ENCODE data around the gene CRP.
"Not testable (repeated sequence)": the region's sequence is repeated elsewhere in the genome, so short reads cannot be mapped to it uniquely, and the experiment has no call there.

CRP gene

DNA sequence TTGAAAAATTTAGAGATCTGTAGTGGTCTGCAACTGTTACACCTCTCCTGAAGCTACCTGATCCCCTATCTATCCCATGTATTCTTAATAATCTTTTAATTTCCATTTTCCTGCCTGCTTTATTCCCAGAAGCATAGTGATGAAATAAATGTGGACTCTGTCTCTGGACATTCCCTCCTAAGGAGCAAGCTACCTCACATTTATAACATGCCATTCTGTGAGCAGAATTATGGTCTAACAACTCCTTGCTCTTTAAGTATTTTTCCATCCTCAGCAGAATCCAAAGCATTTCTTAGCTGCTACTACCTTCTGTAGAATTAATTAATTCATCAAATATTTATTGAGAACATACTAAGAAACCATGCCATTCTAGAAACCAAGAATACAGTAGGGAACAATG lies 15.1 kb downstream of the CRP start:
- no peak for DNase-seq

DNA sequence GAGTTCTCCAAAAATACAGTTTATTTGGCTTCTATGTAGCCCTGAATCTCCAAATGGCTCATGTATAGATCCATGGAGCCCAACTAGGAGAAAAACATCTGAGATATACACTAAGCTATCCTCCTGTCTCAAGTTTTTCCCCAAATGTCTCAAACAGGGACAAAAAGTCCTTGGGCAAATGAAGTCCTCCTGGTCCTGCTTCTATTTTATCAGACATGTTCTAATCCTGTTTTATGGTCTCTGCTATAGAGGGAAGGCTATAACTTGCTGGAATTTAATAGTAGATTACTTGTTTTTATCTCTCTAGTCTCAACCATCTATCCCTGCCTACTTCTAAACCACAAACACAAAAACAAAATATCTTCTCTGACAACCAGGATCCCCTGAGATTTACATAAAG lies 26.9 kb downstream of the CRP start:
- DNase-seq: no peak

DNA sequence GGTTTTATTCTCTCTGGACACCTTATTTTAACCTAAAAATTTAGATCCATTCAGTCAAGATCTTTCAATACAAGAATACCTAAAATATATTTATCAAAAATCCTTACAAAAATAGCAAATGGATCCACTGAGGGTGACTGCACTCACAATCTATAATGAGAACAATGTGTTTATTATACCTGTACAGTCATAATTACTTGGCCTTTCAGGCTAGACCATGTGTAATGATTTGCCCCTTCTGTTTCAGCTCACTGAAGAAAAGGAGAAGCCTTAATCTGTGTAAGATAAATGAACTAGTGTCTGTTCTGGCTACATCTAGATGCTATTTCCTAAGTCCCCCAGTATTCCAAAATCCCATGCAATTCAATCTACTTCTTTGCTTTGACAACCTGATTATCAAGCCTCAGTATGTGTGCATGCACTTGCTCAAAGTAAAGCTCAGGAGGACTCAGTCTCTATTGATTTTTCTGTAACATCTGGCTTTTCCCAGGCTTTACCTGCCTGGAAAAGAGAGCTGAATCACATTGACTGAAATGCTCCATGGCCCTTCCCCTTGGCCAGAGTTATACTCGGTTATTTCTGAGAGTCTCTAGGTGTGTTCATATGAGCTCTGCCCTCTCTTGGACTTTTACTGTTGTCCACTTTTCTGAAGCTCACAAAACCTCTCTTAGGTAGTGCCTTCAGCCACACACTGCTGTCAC lies 27.6 kb downstream of the CRP start:
- DNase-seq: no peak

DNA sequence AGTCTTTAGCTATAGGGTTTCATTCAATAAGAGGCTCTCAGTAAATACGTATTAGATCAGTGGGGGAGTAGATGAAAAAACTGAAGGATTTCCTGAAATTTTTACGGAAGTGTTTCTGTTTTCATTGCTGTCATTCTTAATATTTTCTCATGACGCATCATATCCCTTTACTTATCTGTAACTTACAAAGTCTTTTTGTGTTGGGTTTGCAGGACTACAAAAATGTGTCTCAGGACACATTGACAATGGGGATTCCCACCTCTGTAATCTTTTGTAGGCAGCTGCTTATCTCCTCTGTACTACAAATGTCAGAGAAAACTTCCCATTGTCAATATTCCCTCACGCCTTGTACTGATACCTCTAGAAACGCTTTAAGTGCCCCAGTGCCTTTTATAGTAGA lies 35.5 kb downstream of the CRP start:
- no peak for DNase-seq

DNA sequence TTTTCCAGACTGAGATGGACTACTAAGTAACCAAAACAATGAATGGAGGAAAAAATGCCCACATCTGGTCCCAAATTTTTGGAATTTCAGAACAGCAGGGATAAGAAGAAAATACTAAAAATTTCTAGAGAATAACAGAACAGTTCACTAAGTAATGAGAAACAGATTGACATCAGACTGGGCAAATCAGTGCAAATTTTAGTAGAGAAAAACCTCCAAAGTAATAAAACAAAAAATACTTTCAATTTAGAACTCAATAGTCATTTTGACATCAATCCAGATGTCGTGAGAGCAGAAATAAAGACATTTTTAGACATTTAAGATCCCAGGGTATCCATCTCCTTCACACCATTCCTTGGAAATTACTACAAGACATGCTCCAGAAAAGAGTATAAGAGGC lies 39.3 kb downstream of the CRP start:
- no peak for DNase-seq

DNA sequence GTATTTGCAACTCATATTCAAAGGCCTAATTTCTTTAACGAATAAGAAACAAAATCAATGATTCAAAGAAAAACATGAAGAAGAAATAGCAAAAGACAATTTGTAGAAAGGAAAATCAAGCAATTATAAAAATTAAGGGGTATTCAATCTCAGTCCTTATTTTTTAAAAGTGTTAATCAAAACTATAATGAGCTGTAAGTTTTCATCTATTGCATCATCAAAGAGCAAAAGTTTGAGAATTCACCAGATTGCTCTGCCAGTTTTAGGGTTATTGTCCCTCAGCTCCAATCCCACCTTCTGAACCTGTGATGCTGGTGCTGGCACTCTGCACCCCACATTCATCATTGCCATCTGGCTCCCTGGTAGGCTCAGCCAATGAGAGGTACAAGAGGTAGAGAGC lies 42.0 kb downstream of the CRP start:
- DNase-seq: not testable (repeated sequence)

DNA sequence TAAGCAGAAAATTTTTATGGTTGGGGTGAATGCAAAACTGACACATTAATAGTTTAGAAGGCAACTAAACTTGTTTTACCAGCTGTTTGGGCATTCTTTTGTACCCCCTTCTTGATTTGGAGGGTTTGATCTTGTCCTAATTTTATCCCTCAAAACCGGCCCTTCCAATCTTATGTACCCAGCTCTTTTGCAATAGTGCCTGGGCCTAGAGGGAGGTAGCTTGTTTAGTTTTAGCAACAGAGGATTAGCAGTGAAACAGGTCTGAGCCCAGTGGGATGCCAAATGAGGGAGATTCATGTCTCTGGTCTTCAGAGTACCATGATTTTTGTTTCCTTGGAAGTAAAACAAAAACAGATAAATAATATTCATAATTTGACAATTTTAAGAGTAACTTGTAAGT lies 45.1 kb downstream of the CRP start:
- no peak for DNase-seq

DNA sequence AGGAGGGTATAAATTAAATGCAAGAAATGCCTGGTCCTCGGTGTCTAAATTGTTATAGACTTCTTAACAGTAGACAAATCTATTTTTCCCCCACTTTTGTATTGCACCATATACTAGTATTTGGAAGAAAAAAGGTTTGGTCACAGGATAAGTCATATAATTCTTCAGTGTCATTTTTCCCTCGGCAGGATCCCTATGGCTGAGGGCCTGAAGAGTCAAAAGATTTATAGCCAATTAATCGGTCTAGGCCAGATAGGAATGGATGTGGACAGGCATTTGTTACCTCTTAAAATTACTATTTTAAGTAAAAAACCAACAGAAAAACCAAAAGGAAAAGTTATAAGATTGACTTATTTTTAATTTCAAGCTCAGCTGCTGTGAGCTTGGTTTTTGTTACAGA lies 45.6 kb downstream of the CRP start:
- no peak for DNase-seq

DNA sequence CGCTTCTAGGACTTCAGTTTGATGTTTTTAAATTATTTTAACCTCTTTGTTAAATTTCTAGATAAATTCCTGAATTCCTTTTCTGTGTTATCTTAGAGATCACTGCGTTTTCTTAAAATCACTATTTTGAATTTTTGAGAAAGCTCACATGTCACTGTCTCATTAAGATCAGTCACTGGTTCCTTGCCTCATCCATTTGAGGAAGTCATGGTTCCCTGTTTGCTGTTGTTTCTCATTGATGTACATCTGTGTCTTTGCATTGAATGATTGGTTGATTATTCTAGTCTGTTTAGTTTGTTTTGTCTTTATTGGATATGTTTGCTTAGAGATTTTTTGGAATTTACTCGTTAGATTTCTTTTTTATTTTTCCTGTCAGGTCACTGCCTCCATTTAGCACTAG lies 50.1 kb downstream of the CRP start:
- DNase-seq: no peak

DNA sequence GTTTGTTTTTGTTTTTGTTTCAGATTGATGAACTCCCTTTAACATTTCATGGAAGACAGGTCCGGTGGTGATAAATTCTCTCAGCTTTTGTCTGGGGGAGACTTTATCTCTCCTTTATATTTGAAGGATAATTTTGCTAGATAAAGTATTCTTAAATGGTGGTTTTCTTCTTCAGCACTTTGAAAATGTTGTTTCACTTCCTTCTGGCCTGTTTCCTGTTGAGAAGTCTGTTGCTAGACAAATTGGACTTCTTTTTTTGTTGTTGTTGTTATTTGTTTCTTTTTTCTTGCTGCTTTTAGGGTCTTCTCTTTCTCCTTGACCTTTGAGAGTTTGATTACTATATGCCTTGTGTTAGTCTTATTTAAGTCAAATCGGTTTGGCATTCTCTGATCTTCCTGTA lies 50.8 kb downstream of the CRP start:
- no peak for DNase-seq
